ENCODE results near the gene ATP9A.

- TF ChIP-seq CTCF (IDR thresholded peaks at IDR 0.05) (no peak), POLR2A (IDR thresholded peaks at IDR 0.05) (no peak)
These were observed 52.9 kb downstream of the ATP9A start for GRCh38 chr20:51715163-51715855.

Measured in body of pancreas (tissue), 4 donors.